ENCODE data around the gene IL22RA1. TPM values are rescaled to one million over a fixed set of nuclear protein-coding genes. Genes with fewer than 3 reads are reported as not detected.

Gene IL22RA1
- total RNA-seq, 4 donors from 2014 or later = 16.6 to 36.4 (median 27.8) TPM

DNA sequence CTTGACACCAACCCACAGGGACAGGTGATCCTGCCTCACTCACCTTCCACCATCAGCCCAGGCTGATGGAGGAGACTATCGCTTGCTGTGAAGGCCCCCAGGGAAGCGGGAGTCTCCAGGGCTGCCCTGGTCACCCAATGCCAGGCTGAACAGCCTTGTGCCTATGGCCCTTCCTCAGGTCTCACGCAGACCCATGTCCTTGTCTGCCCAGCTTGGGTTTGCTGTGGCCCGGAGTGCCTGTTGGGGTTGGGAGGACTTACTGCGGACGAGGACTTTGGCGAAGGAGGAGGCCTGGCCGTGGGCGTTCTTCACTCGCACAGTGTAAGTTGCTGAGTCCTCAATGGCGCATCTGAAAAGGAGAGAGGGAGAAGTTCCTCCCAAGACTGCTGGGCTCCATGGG, 45.3 kb downstream of the IL22RA1 start:
- Histone ChIP-seq H3K36me3 (no peaks in the 10 kb centered on the region), H3K9me3 (no peaks in the 10 kb centered on the region), H3K27ac (no peak overlapping the region), H3K4me3 (no peak overlapping the region), H3K4me1 (peaks cover 7% of the 10 kb centered on the region), H3K27me3 (no peaks in the 10 kb centered on the region)
- 90% methylated on average over 7 of the region's 11 CpGs for WGBS
- no peak for DNase-seq (ENCODE audit: low spot score in 2 of 2)
- TF ChIP-seq CTCF (IDR thresholded peaks at IDR 0.05) = no peak
- TF ChIP-seq EP300 (IDR thresholded peaks at IDR 0.05) = no peak
- no peak for TF ChIP-seq POLR2A (IDR thresholded peaks at IDR 0.05)
- no peak for TF ChIP-seq POLR2AphosphoS5 (IDR thresholded peaks at IDR 0.05)

DNA sequence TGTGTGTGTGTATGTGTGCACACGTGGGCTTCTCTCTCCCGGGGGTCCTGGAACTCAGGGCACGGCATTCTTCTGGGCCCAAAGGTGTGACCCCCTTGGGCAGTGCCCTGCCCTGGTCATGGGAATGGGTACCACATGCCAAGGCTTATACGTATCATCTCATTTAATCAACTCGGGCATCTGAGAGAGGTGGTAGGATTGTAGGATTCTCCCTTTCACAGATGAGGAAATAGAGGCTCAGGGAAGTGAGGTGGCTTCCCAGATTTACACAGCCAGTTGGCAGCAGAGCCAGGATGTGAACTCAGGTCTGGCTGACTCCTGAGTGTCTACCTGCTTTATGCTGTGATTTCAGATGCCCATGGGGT, 46.2 kb downstream of the IL22RA1 start:
- H3K4me1 ChIP-seq = no peaks in the 10 kb centered on the region

DNA sequence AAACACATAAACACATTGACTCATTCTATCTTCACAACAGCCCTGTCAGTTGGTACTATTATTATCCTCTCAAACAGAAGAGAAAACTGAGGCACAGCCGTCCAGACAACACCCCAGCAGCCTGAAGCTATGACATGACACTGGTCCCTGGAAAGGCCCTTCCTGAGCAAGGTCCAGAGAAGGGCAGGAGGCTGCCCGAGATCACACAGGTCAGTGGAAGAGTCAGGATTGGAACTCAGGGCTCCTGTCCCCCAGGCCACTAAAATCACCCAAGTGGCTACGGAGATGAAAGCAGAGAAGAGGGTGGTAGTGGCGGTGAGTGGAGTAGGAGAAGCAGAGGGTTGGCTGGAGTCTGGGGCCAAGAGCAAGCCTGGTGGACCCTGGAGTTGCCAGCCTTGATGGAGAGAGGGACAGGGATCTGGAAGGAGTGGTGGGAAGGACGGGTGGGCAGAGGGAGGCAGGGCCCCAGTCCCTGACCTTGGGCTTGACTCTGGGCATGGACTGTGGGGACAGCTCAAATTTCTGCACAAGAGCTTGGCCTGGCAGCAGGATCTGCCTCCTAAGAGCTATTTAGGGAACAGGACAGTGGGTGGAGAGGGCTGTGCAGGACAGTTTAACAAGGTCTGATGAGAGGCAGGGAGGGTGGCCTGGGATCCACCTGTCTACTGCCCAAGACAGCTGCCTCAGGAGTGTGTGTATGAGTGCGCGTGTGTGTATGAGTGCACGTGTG, 46.8 kb downstream of the IL22RA1 start:
- H3K27ac ChIP-seq = no peak overlapping the region
- H3K4me1 ChIP-seq = no peaks in the 10 kb centered on the region
- H3K9me3 ChIP-seq = no peaks in the 10 kb centered on the region
- DNase-seq (ENCODE audit: low spot score in 2 of 2) = no peak
- no peaks in the 10 kb centered on the region for H3K27me3 ChIP-seq
- no peak overlapping the region for H3K4me3 ChIP-seq
- H3K36me3 ChIP-seq = no peaks in the 10 kb centered on the region
- TF ChIP-seq CTCF (IDR thresholded peaks at IDR 0.05) = no peak
- TF ChIP-seq EP300 (IDR thresholded peaks at IDR 0.05) = no peak
- no peak for TF ChIP-seq POLR2A (IDR thresholded peaks at IDR 0.05)
- TF ChIP-seq POLR2AphosphoS5 (IDR thresholded peaks at IDR 0.05) = no peak
- WGBS = 93% methylated on average over 8 of the region's 8 CpGs

More for the DNA sequence above, 46.2 kb downstream of the IL22RA1 start:
- WGBS = 93% methylated on average over 4 of the region's 5 CpGs
- DNase-seq (ENCODE audit: low spot score in 2 of 2) = no peak
- Histone ChIP-seq H3K27ac (no peak overlapping the region), H3K36me3 (no peaks in the 10 kb centered on the region), H3K4me3 (no peak overlapping the region), H3K9me3 (no peaks in the 10 kb centered on the region), H3K27me3 (no peaks in the 10 kb centered on the region)
- no peak for TF ChIP-seq POLR2A (IDR thresholded peaks at IDR 0.05)
- TF ChIP-seq EP300 (IDR thresholded peaks at IDR 0.05) = no peak
- no peak for TF ChIP-seq CTCF (IDR thresholded peaks at IDR 0.05)
- no peak for TF ChIP-seq POLR2AphosphoS5 (IDR thresholded peaks at IDR 0.05)

GRCh38 chr1:24095140-24095859, 47.6 kb downstream of the IL22RA1 start:
- no peak overlapping the region for H3K4me3 ChIP-seq
- no peak for DNase-seq (ENCODE audit: low spot score in 2 of 2)
- WGBS = 73% methylated on average over 13 of the region's 14 CpGs
- H3K9me3 ChIP-seq = no peaks in the 10 kb centered on the region
- no peaks in the 10 kb centered on the region for H3K36me3 ChIP-seq
- no peak overlapping the region for H3K27ac ChIP-seq
- no peak for TF ChIP-seq CTCF (IDR thresholded peaks at IDR 0.05)
- no peak for TF ChIP-seq POLR2AphosphoS5 (IDR thresholded peaks at IDR 0.05)
- TF ChIP-seq POLR2A (IDR thresholded peaks at IDR 0.05) = no peak
- no peak for TF ChIP-seq EP300 (IDR thresholded peaks at IDR 0.05)
- peaks cover 1% of the 10 kb centered on the region for H3K4me1 ChIP-seq
- no peaks in the 10 kb centered on the region for H3K27me3 ChIP-seq

DNA sequence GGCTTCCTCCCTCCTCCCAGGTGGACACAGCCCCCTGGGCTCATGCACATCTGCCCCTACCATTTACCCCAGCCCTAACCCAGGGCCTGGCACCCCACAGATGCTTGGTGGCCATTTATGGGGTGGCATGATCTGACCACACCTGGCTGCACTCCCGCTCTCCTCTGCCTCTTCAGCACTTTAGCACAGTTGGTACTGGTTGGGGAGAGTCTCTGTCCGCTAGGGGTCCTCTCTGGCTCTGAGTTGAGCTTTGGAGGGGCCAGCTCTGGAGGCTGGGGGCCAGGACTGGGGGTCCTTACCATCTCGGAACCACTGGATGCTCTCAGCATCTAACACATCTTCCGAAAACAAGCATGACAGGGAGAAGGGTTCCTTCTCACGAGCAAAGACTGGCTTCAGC, 48.4 kb downstream of the IL22RA1 start:
- no peaks in the 10 kb centered on the region for H3K36me3 ChIP-seq
- peaks cover 9% of the 10 kb centered on the region for H3K4me1 ChIP-seq
- H3K27me3 ChIP-seq = no peaks in the 10 kb centered on the region
- TF ChIP-seq EP300 (IDR thresholded peaks at IDR 0.05) (no peak), POLR2A (IDR thresholded peaks at IDR 0.05) (no peak), POLR2AphosphoS5 (IDR thresholded peaks at IDR 0.05) (no peak)
- 93% methylated on average over 5 of the region's 5 CpGs for WGBS
- no peak overlapping the region for H3K4me3 ChIP-seq
- H3K9me3 ChIP-seq = no peaks in the 10 kb centered on the region
- no peak for DNase-seq (ENCODE audit: low spot score in 2 of 2)
- no peak overlapping the region for H3K27ac ChIP-seq
